ENCODE results near the gene ACTG1.

ACTG1 gene

GRCh38 chr17:81524865-81525159, 12.2 kb upstream of the ACTG1 start:
- DNase-seq (ENCODE audit: low spot score), result no peak
- peaks cover 4% of the 10 kb centered on the region for H3K27me3 ChIP-seq (ENCODE audit: insufficient read depth, poor library complexity, severe bottlenecking)
- H3K27ac ChIP-seq (ENCODE audit: poor library complexity, severe bottlenecking), result no peak overlapping the region
- H3K4me1 ChIP-seq (ENCODE audit: insufficient read depth, poor library complexity, severe bottlenecking), result no peaks in the 10 kb centered on the region
- H3K9me3 ChIP-seq (ENCODE audit: severe bottlenecking), result no peaks in the 10 kb centered on the region
- no peak overlapping the region for H3K4me3 ChIP-seq (ENCODE audit: severe bottlenecking)
- TF ChIP-seq, protein P1, sequence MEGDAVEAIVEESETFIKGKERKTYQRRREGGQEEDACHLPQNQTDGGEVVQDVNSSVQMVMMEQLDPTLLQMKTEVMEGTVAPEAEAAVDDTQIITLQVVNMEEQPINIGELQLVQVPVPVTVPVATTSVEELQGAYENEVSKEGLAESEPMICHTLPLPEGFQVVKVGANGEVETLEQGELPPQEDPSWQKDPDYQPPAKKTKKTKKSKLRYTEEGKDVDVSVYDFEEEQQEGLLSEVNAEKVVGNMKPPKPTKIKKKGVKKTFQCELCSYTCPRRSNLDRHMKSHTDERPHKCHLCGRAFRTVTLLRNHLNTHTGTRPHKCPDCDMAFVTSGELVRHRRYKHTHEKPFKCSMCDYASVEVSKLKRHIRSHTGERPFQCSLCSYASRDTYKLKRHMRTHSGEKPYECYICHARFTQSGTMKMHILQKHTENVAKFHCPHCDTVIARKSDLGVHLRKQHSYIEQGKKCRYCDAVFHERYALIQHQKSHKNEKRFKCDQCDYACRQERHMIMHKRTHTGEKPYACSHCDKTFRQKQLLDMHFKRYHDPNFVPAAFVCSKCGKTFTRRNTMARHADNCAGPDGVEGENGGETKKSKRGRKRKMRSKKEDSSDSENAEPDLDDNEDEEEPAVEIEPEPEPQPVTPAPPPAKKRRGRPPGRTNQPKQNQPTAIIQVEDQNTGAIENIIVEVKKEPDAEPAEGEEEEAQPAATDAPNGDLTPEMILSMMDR (IDR thresholded peaks at IDR 0.05; ENCODE audit: poor library complexity, severe bottlenecking), result no peak
- no peak for ATAC-seq (ENCODE audit: low read depth)
- H3K36me3 ChIP-seq (ENCODE audit: low read depth), result no peaks in the 10 kb centered on the region

DNA sequence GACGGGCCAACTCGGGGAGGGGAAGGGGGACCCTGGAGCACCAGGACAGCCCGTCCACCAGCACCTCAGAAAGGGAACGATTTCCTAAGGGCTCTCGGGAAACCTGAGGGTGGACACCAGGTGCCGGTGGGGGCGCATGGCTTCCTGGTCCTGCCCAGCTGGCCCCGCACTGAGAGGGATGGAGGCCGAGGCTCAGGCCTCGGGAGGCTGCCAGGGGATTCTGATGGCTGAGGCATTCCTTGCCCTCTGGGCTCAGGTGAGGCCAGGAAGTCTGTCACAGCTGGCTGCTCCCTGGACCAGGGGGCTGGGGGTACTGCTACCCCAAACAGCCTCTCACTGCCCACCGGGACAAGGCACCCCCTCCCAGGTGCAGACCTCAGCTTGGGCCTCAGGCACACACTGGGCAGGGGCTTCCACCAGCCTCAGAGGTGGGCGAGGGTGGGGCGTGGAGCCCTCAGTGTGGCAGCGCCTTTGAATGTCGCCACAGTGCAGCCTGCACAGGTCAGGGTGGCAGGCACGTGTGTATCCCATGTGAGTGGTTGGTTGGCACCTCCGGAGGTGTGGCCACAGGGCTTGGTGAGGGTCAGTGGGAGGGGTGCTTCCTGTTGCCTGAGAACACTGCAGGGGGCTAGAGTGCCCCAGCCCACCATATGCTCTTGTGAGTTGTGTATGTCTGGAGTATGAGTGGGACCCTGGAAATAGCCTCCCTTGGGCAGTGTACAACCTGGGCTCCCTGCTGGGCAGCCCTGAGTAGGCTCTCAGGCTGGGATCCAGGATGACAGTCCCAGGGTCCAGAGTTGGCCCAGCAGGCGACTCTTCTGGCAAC, 11.7 kb upstream of the ACTG1 start:
- Histone ChIP-seq H3K27ac (ENCODE audit: poor library complexity, severe bottlenecking) (no peak overlapping the region), H3K9me3 (ENCODE audit: severe bottlenecking) (no peaks in the 10 kb centered on the region), H3K4me1 (ENCODE audit: insufficient read depth, poor library complexity, severe bottlenecking) (no peaks in the 10 kb centered on the region), H3K36me3 (ENCODE audit: low read depth) (no peaks in the 10 kb centered on the region), H3K4me3 (ENCODE audit: severe bottlenecking) (no peak overlapping the region), H3K27me3 (ENCODE audit: insufficient read depth, poor library complexity, severe bottlenecking) (peaks cover 4% of the 10 kb centered on the region)
- DNase-seq (ENCODE audit: low spot score), result no peak
- ATAC-seq (ENCODE audit: low read depth), result no peak
- TF ChIP-seq, protein P1 (IDR thresholded peaks at IDR 0.05; ENCODE audit: poor library complexity, severe bottlenecking), result no peak

GRCh38 chr17:81523402-81524038, 10.9 kb upstream of the ACTG1 start:
- Histone ChIP-seq H3K9me3 (ENCODE audit: severe bottlenecking) (no peaks in the 10 kb centered on the region), H3K27me3 (ENCODE audit: insufficient read depth, poor library complexity, severe bottlenecking) (peaks cover 3% of the 10 kb centered on the region), H3K4me1 (ENCODE audit: insufficient read depth, poor library complexity, severe bottlenecking) (no peaks in the 10 kb centered on the region), H3K36me3 (ENCODE audit: low read depth) (no peaks in the 10 kb centered on the region), H3K27ac (ENCODE audit: poor library complexity, severe bottlenecking) (no peak overlapping the region), H3K4me3 (ENCODE audit: severe bottlenecking) (no peak overlapping the region)
- TF ChIP-seq, protein P1 (IDR thresholded peaks at IDR 0.05; ENCODE audit: poor library complexity, severe bottlenecking), result no peak
- DNase-seq (ENCODE audit: low spot score), result no peak
- no peak for ATAC-seq (ENCODE audit: low read depth)

- Histone ChIP-seq H3K4me1 (ENCODE audit: insufficient read depth, poor library complexity, severe bottlenecking) (no peaks in the 10 kb centered on the region), H3K27ac (ENCODE audit: poor library complexity, severe bottlenecking) (no peak overlapping the region), H3K36me3 (ENCODE audit: low read depth) (no peaks in the 10 kb centered on the region), H3K4me3 (ENCODE audit: severe bottlenecking) (no peak overlapping the region), H3K27me3 (ENCODE audit: insufficient read depth, poor library complexity, severe bottlenecking) (no peaks in the 10 kb centered on the region), H3K9me3 (ENCODE audit: severe bottlenecking) (no peaks in the 10 kb centered on the region)
- no peak for ATAC-seq (ENCODE audit: low read depth)
- TF ChIP-seq, protein P1 (IDR thresholded peaks at IDR 0.05; ENCODE audit: poor library complexity, severe bottlenecking), result no peak
- no peak for DNase-seq (ENCODE audit: low spot score)
Observed at GRCh38 chr17:81522491-81523401, 10.1 kb upstream of the ACTG1 start.
